HG02588 (cell line): ENCODE data around the gene SH3GLB2.

Experiments used
- ATAC-seq: cut with Tn5 transposase; IDR thresholded peaks from one replicate; pipeline ENCODE4 v1.9.1; 2021; ENCODE audit warnings: mild to moderate bottlenecking, moderate library complexity; ENCODE audit not compliant: unreplicated experiment

SH3GLB2 gene

DNA sequence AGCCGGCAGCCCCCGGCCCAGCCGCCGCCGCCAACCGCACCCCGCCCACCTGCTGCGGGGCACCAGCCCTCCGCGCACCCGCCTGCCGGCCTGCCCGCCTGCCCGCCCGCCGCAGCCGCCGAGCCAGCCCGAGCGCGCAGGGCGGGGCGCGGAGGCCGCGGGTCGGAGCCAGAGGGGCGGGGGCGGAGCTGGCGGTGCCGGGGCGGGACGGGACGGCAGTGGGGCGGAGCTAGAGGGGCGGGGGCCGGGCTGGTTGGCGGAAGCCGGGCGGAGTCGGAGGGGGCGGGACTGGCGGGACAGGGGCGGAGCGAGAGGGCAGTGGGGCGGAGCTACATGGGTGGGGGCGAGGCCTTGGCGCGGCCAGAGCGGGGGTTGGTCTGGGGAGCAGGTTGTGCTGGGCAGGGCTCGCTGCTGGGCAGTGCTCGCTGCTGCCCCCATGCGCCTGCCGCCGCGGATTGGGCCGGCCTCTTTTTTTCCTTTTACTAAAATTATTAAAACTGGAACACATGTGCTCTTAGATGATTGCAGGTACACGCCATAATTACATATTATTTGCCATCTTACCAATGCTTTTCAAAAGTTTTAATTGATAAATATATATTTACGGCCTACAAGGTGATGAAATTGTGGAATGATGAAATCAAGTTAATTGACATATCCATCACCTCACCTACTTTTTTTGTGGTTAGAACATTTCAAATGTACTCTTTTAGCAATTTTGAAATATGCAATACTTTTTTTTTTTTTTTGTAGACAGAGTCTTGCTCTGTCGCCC lies at the start of gene SH3GLB2:
Gene SH3GLB2 (minus strand): TSS at position 140 of the 775 bp plus-strand sequence. CDS start 177 bp downstream, outside the sequence.
- peak; percentile 76 for ATAC-seq

DNA sequence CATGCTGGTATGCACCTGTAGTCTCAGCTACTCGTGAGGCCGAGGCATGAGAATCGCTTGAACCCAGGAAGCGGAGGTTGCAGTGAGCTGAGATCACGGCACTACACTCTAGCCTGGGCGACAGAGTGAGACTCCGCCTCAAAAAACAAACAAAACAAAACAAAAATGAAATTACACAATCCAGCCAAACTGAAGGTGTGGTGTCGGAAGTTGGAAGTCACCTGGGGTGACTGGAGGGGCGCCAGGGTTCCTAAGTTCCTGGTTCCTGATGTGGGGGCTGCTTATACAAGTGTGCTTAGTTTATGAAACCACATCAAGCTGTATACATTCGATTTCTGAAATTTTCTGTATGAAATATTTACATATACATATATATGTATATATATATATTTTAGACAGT lies 49.1 kb upstream of the SH3GLB2 start:
- ATAC-seq: no peak

DNA sequence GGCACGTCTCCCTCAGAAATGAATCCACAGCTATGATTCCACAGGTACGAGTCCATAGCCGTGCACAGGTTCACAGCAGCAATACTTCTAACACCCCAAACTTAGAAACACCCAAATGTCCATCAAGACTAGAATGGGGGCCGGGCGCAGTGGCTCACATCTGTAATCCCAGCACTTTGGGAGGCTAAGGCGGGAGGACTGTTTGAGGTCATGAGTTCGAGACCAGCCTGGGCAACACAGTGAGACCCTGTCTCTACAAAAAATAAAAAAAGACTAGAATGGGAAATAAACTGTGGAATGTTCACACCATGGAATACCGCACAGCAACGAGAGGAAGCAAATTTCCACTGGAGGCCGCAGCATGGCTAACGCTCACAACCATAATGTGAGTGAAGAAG lies 48.5 kb upstream of the SH3GLB2 start:
- ATAC-seq: no peak

DNA sequence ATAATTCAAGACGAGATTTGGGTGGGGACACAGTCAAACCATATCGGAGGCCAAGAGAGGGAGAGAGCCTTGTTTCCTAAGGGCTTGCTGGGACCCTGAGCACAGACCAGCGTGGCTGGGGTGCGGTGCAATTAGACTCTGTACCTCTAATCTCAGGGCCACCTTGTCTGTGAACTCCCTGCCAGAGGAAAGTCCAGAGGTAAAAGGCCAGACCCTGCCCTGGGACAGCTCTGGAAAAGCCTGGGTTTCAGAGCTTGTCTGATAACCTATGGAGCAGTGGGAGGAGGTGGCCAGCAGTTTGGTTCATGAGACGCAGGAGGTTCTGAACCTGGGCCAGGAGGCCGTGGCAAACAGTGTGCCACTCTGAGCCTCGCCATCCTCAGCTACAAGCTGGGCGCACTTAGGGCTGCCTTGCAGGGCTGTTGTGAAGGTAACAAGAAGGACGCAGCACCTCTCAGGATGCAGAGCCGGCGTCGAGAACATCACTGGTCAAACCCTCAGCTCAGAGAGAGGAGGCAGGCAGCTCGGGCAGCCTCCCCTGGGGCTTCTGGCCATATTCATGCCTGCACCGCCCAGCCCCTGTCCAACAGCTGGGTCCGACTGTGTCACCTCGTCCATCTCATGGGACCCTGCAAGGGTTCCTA lies 48.0 kb upstream of the SH3GLB2 start:
- no peak for ATAC-seq

DNA sequence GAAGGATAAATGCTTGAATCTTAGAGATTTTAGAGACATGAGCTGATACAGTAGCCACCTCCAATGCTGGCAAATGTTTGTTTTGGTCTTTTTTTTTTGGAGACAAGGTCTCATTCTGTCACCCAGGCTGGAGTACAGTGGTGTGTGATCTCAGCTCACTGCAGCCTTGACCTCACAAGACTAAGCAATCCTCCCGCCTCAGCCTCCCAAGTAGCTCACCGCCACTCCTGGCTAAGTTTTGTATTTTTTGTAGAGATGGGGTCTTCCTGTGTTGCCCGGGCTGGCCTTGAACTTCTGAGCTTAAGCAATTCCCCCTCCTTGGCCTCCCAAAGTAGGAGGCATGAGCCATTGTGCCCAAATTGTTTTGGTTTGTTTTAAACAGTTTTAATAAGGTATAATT lies 46.0 kb upstream of the SH3GLB2 start:
- ATAC-seq: no peak

DNA sequence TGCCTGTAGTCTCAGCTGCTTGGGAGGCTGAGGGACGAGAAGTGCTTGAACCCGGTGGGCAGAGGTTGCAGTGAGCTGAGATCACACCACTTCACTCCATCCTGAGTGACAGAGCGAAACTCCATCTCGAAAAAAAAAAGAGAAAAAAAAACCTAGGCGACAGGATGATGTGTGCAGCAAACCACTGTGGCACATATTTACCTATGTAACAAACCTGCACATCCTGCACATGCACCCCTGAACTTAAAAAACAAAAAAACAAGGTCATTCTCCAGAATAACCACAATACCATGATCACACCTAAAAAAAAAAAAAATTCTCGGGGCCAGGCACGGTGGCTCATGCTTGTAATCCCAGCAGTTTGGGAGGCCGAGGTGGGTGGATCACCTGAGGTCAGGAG lies 45.3 kb upstream of the SH3GLB2 start:
- ATAC-seq: no peak

DNA sequence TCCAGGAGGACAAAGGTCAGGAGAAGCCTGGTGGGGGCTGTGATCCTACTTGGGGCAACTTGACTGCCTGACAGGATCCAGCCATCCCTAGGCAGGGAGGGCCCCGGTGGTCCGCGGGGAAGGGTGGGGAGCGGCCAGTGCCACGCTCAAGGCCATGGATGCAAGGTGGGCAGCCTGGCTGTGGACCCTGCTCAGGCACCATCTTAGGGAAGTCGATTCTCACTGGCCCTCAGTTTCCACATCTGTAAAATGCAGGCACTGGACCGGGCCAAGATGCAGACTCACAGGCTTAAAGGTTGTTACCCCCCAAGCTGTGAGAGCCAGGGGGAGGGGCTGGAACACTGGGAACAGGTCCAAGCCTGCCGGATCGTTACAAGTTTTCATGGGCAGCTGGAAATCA lies 44.0 kb upstream of the SH3GLB2 start:
- ATAC-seq: no peak

DNA sequence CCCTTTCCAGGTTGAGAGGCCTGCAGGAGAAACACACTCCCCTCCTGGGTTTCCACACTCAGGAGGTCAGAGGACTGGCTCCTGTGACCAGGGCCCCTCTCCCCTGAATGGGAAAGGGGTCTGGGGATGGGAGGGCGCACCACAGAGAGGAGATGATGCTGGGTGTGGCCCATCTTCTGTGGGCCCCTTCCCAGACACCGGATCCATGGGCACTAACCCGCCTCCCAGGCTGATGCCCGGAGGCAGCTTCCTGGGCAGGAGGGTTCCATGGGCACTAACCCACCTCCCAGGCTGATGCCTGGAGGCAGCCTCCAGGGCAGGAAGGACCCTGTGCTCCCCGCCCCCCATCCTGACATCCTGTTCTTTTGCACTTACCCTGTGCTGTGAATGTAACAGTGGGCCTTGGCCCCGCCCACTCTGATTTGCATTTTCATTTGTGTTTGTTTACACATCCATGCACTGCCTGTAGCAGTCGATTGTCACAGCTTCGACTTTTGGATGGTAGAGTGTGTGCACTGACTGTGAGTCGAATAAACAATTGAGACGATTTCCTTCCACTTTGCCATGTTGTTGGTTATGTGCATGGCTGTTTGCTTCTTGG lies 43.5 kb upstream of the SH3GLB2 start:
- ATAC-seq: no peak

DNA sequence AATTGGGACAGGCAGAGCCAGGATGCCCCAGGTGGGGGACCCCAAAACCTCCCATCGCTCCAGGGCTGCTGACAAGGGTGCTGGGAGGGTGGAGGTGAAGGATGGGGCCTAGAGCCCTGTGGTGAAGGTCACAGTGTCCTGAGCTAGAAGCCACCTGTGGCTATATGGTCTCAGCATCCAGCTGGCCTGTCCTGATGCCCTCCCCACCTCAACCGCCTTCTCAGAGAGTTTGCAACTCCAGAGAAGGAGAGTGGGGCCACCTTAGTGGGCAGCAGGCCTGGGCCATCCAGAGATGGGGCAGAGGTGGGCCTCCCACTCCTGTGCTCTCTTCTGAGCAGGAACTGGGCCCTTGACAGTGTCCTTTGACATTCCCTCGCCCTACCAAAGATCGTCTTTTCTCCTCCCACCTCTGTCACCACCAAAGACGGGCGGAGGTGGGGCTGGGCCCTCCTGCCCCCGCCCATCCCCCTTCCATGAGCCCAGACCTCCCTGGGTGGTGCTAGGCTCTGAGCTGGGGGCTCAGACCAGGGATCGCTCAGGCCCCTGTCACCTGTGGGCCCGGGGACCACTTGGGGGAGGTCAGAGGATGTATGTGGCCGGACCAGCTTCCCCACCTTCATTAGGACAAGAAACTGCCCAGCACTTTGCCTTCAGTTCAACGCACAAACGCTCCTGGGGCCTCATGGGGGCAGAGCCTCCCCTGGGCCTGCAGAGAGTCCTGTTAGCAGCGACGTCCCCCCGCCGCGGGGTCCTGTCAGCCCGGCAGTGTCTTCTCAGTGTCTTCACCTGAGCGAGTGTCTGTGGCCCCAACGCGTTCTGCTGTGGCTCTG lies 42.8 kb upstream of the SH3GLB2 start:
- ATAC-seq: no peak

DNA sequence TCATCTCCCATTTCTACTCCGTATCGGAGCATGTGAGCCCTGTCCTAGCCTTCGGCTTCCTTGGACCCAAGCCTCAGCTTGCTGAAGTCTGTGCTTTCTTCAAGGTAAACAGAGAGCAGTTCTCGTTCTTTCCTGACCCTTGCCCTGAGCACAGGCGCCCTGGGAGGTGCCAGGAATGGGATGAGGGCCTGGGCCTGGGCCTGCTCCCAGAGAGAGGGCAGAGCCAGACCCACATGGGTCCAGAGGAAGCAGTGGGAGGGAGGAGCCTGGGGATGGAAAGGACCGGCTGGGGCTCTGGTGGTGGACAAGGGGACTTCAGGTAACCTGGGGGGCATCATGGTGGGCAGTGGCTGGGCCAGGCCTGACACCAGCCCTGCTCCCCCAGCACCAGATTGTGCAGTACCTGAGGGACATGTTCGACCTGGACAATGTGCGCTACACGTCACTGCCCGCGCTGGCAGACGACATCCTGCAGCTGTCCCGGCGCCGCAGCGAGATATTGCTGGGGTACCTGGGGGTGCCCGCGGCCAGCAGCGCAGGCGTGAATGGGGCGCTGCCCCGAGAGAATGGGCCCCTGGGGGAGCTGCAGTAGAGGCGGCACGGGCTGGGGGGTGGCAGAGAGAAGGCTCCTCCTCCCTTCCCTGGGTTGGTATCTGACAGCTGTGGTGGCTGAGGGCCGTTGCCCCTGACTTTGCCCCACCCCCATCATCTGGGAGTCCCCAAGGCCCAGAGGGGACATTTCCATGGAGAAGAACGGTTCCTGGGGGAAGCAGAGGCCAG lies 41.9 kb upstream of the SH3GLB2 start:
- ATAC-seq: no peak

DNA sequence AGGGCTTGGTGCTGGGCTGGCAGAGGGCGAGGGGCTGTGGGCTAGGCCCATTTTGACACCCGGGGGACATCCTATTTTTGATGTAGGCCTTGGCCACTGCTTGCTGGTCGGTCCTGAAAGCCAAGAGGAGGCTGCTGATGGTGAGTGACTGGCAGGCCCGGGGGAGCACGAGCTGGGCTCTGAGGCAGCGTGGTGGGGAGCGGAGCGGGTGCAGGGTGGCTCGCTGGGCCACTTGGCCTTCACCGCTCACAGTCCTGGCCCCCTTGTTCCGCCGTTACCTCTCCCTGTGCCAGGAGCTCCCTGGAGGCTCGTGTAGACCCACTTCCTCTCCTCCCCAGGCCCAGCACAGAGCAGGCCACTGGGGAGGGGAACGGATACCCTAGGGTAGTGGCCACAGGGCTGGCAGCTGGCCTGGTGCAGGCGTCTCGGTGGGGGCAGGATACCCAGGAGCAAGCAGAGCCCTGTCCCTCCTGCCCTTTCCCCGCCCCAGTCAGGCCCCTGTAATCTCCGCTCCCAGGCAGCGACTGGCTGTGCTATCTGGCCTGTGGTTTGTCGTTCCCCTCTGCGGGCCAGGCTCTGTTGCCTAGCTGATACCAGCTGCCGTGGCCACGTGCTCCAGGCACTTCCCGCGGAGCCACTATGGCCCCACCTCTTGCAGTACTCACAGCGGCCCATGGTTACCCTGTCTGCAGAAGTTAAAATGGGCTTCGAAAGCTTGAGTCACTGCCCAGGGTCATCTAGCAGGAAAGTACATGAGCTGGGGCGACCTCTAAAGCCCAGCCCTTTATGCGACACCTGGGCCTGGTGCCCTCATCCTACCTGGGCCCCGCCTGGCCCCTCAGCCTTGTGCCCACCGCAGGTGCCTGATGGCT lies 41.1 kb upstream of the SH3GLB2 start:
- no peak for ATAC-seq

DNA sequence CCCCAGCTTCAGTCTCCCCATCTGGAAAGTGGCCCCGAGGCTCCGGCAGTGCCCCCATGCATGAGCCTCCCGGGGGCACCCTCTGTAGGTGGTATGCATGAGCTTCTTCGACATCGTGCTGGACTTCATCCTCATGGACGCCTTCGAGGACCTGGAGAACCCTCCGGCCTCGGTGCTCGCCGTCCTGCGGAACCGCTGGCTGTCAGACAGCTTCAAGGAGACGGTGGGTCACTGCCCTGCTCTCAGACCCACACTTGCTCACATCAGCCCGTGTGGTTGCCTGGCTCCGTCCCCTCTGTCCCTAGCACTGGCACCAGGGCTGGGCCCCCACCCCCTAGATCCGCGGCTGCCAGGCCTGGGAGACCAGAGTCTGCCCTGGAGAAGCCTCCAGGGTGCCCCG lies 40.0 kb upstream of the SH3GLB2 start:
- ATAC-seq: no peak

DNA sequence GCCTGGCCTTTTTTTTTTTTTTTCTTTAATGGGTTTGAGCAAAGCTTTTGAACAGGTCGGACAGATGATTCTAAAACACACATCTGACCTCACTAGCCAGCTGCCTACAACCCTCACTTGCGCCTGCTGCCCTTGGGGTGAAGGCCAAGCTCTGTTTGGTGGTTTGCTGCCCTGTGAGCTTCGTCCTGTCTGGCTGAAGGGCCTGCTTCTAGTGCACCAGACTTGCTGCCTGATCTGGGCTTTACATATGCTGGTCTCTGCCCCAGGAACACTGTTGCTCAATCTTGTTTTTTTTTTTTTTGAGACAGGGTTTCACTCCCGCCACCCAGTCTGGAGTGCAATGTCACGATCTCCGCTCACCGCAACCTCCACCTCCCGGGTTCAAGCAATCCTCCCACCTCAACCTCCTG lies 36.4 kb upstream of the SH3GLB2 start:
- ATAC-seq: no peak

DNA sequence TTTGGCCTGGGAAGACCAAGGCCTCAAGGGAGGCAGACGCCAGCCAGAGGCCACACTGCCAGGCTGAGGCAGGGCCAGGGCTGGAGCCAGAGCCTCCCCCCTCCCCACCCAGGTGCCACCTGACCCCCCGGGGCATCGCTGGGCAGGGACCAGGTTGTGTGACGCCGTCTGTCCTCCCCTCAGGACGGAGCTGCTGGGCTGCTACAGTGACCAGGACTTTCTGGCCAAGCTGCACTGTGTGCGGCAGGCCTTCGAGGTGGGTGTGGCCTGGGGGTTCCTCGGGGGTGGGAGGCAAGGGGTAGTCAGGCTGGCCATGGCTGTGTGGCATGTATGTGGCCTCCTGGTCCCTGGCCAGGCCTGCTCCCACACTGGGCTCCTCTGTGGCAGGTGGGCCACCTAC lies 34.9 kb upstream of the SH3GLB2 start:
- no peak for ATAC-seq

DNA sequence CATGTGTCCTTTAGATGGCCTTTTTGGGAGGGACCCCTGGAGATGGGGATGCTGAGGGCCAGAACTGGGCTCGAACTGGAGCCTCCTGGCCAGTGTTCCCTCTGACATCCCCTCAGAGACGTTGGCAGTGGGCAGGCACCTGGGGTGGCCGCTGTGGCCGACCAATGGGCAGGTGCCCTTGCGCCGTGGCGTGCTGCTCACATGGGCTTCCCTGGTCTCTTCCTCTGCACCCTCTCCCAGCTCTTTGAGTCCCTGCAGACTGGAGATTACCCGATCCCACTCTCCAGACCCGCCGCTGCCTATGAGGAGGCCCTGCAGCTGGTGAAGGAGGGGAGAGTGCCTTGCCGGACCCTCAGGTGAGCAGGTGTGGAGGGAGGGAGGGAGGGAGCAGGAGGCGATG lies 32.9 kb upstream of the SH3GLB2 start:
- ATAC-seq: no peak

DNA sequence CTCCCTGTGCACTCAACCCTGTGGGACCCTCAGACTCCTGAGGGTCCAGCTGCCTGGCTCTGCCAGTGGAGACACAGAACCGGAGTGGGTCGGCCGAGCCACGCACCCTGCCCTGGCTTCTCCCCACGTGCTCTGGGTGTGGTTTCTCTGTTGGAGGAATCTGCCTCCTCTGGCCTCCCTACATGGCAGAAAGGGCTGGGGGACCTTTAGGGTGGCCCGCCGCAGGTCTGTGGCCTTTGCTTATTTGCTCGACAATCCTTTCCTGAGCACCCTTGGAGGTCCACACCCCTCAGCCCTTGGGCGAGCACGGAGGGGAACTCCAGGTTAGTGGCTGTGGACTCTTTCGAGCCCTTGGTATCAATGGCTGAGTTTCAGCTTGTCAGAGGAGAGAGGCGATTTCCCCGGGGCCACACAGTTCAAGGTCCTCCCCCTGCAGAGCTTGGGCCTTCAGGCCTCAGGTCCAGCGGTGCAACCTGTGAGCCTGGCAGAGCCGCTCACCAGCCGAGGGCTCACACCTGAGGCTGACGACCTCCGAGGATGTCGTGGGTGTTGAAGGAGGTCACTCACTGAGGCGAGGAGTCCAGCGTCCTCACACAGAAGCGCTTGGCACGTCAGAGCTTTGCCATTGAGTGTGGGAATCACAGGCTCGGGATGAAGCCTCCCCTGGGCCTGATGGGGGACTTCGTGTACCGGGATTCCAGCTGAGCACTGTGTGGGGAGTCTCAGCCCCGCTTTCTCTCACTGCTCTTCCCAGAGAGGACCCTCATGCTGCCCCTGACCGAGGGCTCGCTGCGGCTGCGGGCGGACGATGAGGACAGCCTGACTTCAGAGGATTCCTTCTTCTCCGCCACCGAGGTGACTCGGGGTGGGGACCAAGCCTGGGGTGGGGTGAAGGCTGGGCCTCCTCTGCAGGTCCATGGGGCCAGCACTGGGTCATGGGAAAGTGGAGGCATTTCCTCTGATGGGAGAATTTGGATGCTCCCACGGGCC lies 32.0 kb upstream of the SH3GLB2 start:
- no peak for ATAC-seq

DNA sequence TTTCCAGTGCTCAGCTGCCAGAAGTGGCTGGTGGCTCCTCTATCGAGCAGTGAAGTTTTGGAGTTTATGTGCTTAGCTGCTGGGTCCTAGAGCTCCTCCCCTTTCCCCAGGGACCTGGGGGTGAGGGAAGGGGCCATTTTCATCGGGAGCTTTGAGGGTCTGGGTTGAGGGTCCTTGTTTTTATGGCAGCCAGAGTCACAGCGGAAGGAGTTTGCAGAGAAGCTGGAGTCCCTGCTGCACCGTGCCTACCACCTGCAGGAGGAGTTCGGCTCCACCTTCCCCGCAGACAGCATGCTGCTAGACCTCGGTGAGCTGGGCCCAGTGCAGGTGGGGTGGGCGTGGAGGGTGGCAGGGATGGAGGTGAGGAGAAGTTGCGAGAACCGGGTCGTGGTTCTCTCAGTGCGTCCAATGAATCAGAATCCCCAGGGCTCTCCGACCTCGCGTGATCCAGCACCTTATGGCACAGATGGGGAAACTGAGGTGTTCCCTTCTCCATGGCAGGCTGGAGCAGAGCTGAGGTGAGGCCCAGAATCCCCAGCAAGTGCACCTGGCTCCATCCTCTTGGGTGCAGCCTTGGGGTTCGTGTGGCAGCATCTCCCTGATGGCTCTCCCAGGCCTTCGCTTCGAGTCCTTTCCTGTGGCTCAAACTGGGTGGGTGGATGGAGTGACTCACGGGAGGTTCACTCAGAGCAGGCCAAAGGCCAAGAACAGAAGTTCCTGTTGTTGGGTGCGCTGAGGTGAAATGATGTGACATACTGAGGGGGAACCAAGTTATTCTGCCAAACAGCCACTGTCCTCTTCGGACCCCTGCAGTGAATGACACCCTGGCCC lies 31.0 kb upstream of the SH3GLB2 start:
- ATAC-seq: no peak
